HepG2 (cell line): Measurements from ENCODE around the gene BRD8. TPM values are rescaled to one million over a fixed set of nuclear protein-coding genes. Genes with fewer than 3 reads are reported as not detected.

ENCODE experiments used
- ATF4 ChIP-seq, 2 experiments: fragments of 450-650 bp in 1 of 2; sonication (generic) in 1 of 2; formaldehyde crosslinking; IDR thresholded peaks; 2 replicates each; pipeline versions ENCODE4 v1.5.0 to v1.8.0; 2020 to 2022; ENCODE audit warnings: mild to moderate bottlenecking in 1 of 2, missing genetic modification reagents in 1 of 2
- CREBL2 ChIP-seq: sonication (generic); formaldehyde crosslinking; IDR thresholded peaks from 2 replicates; pipeline ENCODE4 v1.8.1; 2023; ENCODE audit warnings: missing genetic modification reagents, mild to moderate bottlenecking, borderline replicate concordance
- KDM5A ChIP-seq: fragments of 200-600 bp; sonication (generic); IDR thresholded peaks from 2 replicates; pipeline ENCODE4 v1.7.0; 2018; ENCODE audit warnings: antibody characterized with exemption, mild to moderate bottlenecking, low read length, borderline replicate concordance
- NFRKB ChIP-seq: fragments of 450-650 bp; IDR thresholded peaks from 2 replicates; pipeline ENCODE4 v1.6.1; 2017
- NKX3-1 ChIP-seq: sonication (generic); formaldehyde crosslinking; IDR thresholded peaks from 2 replicates; pipeline ENCODE4 v1.5.0; 2020; ENCODE audit warnings: missing genetic modification reagents
- RFX5 ChIP-seq: IDR thresholded peaks from 2 replicates; pipeline ENCODE4 v1.6.1; 2011; ENCODE audit warnings: low read depth, low read length, improper control_type of control experiment
- TGIF2 ChIP-seq: IDR thresholded peaks from 2 replicates; pipeline ENCODE4 v1.6.1; 2016; ENCODE audit warnings: control low read depth, missing compliant biosample characterization
- TSC22D2 ChIP-seq: sonication (generic); formaldehyde crosslinking; IDR thresholded peaks from 2 replicates; pipeline ENCODE4 v1.5.1; 2020; ENCODE audit warnings: missing genetic modification reagents, mild to moderate bottlenecking, borderline replicate concordance
- ZBTB25 ChIP-seq: IDR thresholded peaks from 2 replicates; pipeline ENCODE4 v1.6.1; 2018; ENCODE audit warnings: missing genetic modification reagents
- ZFP90 ChIP-seq: sonication (generic); formaldehyde crosslinking; IDR thresholded peaks from 2 replicates; pipeline ENCODE4 v1.8.0; 2022; ENCODE audit warnings: missing genetic modification reagents, mild to moderate bottlenecking, inconsistent platforms, borderline replicate concordance
- ZNF20 ChIP-seq: sonication (generic); formaldehyde crosslinking; IDR thresholded peaks from 2 replicates; pipeline ENCODE4 v1.4.0; 2020; ENCODE audit warnings: mild to moderate bottlenecking, moderate library complexity, missing genetic modification reagents
- ZNF776 ChIP-seq: sonication (generic); formaldehyde crosslinking; IDR thresholded peaks from 2 replicates; pipeline ENCODE4 v1.4.0; 2020; ENCODE audit warnings: mild to moderate bottlenecking, missing genetic modification reagents
- ZNF777 ChIP-seq: sonication (generic); formaldehyde crosslinking; IDR thresholded peaks from 2 replicates; pipeline ENCODE4 v1.4.0; 2020; ENCODE audit warnings: missing genetic modification reagents
- polyA plus RNA-seq, 8 experiments: library from polyadenylated mRNA; depleted of rRNA in 3 of 8; stranded (reverse) in 7 of 8; unstranded in 1 of 8; fragments of >200 nt; fragmentation: Illumina TruSeq in 4 of 8; extraction: Trizol in 4 of 8; gene quantifications; 2 replicates each; pipeline versions ENCODE4 v1.2.1 to v1.2.3, GENCODE V29; 2011 to 2016; ENCODE audit warnings: low read depth in 4 of 8, missing spikeins in 1 of 8, mixed read lengths in 1 of 8; ENCODE audit not compliant: insufficient read depth in 1 of 8
- total RNA-seq, 5 experiments: library from RNA; depleted of rRNA; stranded (reverse); fragments of >200 nt; fragmentation: Illumina TruSeq; extraction: Trizol; gene quantifications; 2 replicates each; pipeline ENCODE4 v1.2.3, GENCODE V29; 2016; ENCODE audit warnings: low read depth in 1 of 5
- TF ChIP-seq, protein P1 (sequence below), 2 experiments: fragments of 450-650 bp in 1 of 2; sonication (generic) in 1 of 2; formaldehyde crosslinking in 1 of 2; IDR thresholded peaks; 2 replicates each; pipeline versions ENCODE4 v1.6.1 to v1.8.0; 2016 to 2022; ENCODE audit warnings: antibody characterized with exemption in 1 of 2, mild to moderate bottlenecking in 1 of 2, missing genetic modification reagents in 1 of 2
- TF ChIP-seq, protein P2 (sequence below): sonication (generic); formaldehyde crosslinking; IDR thresholded peaks from 2 replicates; pipeline ENCODE4 v1.4.0; 2020; ENCODE audit warnings: missing genetic modification reagents

The BRD8 gene
- total and polyA plus RNA-seq, 2 of the 13 experiments (the other 11 are each of a cell fraction or from before 2014, with no cell fraction given) = 62.5 to 71.1 TPM

DNA sequence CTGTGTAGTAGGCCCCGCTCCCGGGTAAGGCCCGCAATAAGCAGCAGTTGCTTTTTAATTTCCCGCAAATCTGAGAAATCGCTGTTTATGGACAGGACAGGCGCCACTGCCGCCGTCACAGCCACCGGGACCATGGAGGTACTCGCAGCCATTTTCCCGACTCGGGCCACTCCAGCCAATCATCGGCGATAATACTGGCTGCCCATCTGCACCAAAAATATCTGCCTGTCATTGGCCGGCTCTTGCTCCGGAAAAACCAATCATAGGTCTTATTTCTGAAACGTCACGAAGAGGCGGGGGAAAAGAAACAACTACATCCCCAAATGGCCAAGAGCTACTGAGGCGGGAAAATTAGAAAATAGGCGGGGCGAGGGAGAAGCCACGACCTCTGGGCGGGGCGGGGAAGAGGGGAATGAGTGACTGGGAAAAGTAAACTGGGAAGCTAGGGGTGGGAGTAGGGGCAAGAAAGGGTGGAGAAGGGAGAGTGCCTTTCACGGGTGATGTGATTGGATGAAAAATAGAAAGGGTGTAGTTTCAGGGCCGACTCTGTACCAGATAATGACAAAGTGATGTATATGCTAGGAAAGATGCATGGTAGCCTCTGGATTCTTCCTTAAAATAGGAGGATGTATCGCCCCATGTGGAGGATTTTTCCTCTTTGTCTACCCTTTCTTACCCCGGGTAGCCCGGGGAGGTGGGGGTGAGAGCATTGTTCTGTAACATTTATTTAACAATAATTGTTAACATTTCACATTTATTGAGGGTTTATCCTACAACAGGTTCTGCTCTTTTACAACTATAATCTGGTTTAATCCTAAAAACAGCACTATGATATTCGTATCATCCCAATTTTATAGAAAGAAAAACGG, 35.0 kb upstream of the BRD8 start, which contains the start of gene CDC23 (continued):
- TF ChIP-seq, protein P1, sequence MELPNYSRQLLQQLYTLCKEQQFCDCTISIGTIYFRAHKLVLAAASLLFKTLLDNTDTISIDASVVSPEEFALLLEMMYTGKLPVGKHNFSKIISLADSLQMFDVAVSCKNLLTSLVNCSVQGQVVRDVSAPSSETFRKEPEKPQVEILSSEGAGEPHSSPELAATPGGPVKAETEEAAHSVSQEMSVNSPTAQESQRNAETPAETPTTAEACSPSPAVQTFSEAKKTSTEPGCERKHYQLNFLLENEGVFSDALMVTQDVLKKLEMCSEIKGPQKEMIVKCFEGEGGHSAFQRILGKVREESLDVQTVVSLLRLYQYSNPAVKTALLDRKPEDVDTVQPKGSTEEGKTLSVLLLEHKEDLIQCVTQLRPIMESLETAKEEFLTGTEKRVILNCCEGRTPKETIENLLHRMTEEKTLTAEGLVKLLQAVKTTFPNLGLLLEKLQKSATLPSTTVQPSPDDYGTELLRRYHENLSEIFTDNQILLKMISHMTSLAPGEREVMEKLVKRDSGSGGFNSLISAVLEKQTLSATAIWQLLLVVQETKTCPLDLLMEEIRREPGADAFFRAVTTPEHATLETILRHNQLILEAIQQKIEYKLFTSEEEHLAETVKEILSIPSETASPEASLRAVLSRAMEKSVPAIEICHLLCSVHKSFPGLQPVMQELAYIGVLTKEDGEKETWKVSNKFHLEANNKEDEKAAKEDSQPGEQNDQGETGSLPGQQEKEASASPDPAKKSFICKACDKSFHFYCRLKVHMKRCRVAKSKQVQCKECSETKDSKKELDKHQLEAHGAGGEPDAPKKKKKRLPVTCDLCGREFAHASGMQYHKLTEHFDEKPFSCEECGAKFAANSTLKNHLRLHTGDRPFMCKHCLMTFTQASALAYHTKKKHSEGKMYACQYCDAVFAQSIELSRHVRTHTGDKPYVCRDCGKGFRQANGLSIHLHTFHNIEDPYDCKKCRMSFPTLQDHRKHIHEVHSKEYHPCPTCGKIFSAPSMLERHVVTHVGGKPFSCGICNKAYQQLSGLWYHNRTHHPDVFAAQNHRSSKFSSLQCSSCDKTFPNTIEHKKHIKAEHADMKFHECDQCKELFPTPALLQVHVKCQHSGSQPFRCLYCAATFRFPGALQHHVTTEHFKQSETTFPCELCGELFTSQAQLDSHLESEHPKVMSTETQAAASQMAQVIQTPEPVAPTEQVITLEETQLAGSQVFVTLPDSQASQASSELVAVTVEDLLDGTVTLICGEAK (IDR thresholded peaks at IDR 0.05) = no peak
- TF ChIP-seq, protein P1 (CRISPR knock-in tag; IDR thresholded peaks at IDR 0.05) = peak; percentile 64; the same call in 1 of the 2 replicates
- TF ChIP-seq ZNF20 (no peak), ATF4 (CRISPR knock-in tag; IDR thresholded peaks at IDR 0.05) (0 out of 4 replicates have a peak, but pooled peaks of 1 of the 2 experiments have one; percentile 54), NKX3-1 (CRISPR knock-in tag) (no peak), ZNF776 (CRISPR knock-in tag) (no peak), ZFP90 (CRISPR knock-in tag) (no peak), ZNF777 (peak; percentile 18; the same call in 1 of the 2 replicates), ZBTB25 (no peak; the same call in 1 of the 2 replicates), RFX5 (peak; percentile 71; the same call in 1 of the 2 replicates), KDM5A (peak; percentile 98), CREBL2 (no peak), TGIF2 (CRISPR knock-in tag) (peak; percentile 25; the same call in 1 of the 2 replicates), NFRKB (no peak), TSC22D2 (CRISPR knock-in tag) (no peak)
- TF ChIP-seq, protein P2, sequence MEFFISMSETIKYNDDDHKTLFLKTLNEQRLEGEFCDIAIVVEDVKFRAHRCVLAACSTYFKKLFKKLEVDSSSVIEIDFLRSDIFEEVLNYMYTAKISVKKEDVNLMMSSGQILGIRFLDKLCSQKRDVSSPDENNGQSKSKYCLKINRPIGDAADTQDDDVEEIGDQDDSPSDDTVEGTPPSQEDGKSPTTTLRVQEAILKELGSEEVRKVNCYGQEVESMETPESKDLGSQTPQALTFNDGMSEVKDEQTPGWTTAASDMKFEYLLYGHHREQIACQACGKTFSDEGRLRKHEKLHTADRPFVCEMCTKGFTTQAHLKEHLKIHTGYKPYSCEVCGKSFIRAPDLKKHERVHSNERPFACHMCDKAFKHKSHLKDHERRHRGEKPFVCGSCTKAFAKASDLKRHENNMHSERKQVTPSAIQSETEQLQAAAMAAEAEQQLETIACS (CRISPR knock-in tag) = no peak
